ENCODE results near the gene REEP5. TPM values are rescaled to one million over a fixed set of nuclear protein-coding genes. Genes with fewer than 3 reads are reported as not detected.

REEP5 gene
- total and polyA plus RNA-seq, 2 of the 13 experiments (the other 11 are each of a cell fraction or from before 2014, with no cell fraction given): 49.4 to 239 TPM

- TF ChIP-seq, protein P1, sequence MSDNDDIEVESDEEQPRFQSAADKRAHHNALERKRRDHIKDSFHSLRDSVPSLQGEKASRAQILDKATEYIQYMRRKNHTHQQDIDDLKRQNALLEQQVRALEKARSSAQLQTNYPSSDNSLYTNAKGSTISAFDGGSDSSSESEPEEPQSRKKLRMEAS (IDR thresholded peaks at IDR 0.05): peak; percentile 99
- TF ChIP-seq ERF (CRISPR knock-in tag; IDR thresholded peaks at IDR 0.05) (peak; percentile 95), ZNF7 (CRISPR knock-in tag; IDR thresholded peaks at IDR 0.05) (peak; percentile 36; the same call in 1 of the 2 replicates), POLR2G (IDR thresholded peaks at IDR 0.05; ENCODE audit: low read depth, low read length) (peak; percentile 91), EP300 (IDR thresholded peaks at IDR 0.05; ENCODE audit: low read depth in 2 of 2, low read length in 2 of 2) (0 out of 4 replicates have a peak, but pooled peaks of 1 of the 2 experiments have one; percentile 13), EP300 (CRISPR knock-in tag; IDR thresholded peaks at IDR 0.05; ENCODE audit: borderline replicate concordance) (peak; percentile 79), ZNF580 (CRISPR knock-in tag; IDR thresholded peaks at IDR 0.05; ENCODE audit: borderline replicate concordance, low read depth) (peak; percentile 92), PHF21A (CRISPR knock-in tag; IDR thresholded peaks at IDR 0.05) (peak; percentile 49; the same call in 1 of the 2 replicates), BCL6 (CRISPR knock-in tag; IDR thresholded peaks at IDR 0.05) (peak; percentile 67), ZNF12 (CRISPR knock-in tag; IDR thresholded peaks at IDR 0.05) (0 out of 2 replicates have a peak, but pooled peaks have one; percentile 28), ZNF615 (CRISPR knock-in tag; IDR thresholded peaks at IDR 0.05; ENCODE audit: borderline replicate concordance) (peak; percentile 82; the same call in 1 of the 2 replicates), ISL2 (CRISPR knock-in tag; IDR thresholded peaks at IDR 0.05) (peak; percentile 53; the same call in 1 of the 2 replicates), EHMT2 (IDR thresholded peaks at IDR 0.05; ENCODE audit: borderline replicate concordance, low read depth, low read length) (peak; percentile 76; the same call in 1 of the 2 replicates), REL (CRISPR knock-in tag; conservative IDR thresholded peaks at IDR 0.05) (no peak), THAP8 (CRISPR knock-in tag; IDR thresholded peaks at IDR 0.05; ENCODE audit: borderline replicate concordance) (0 out of 2 replicates have a peak, but pooled peaks have one; percentile 18), HOXA3 (CRISPR knock-in tag; IDR thresholded peaks at IDR 0.05) (peak; percentile 78; the same call in 1 of the 2 replicates), ZNF572 (CRISPR knock-in tag; IDR thresholded peaks at IDR 0.05) (no peak), YEATS4 (CRISPR knock-in tag; IDR thresholded peaks at IDR 0.05; ENCODE audit: borderline replicate concordance) (peak; percentile 89), ZBTB8A (CRISPR knock-in tag; IDR thresholded peaks at IDR 0.05; ENCODE audit: borderline replicate concordance, low read depth) (0 out of 2 replicates have a peak, but pooled peaks have one; percentile 84), ZNF678 (CRISPR knock-in tag; IDR thresholded peaks at IDR 0.05) (no peak), ZNF3 (CRISPR knock-in tag; IDR thresholded peaks at IDR 0.05) (peak; percentile 92), SNAI1 (CRISPR knock-in tag; IDR thresholded peaks at IDR 0.05; ENCODE audit: borderline replicate concordance) (peak; percentile 31; the same call in 1 of the 2 replicates)
- TF ChIP-seq, protein P2, sequence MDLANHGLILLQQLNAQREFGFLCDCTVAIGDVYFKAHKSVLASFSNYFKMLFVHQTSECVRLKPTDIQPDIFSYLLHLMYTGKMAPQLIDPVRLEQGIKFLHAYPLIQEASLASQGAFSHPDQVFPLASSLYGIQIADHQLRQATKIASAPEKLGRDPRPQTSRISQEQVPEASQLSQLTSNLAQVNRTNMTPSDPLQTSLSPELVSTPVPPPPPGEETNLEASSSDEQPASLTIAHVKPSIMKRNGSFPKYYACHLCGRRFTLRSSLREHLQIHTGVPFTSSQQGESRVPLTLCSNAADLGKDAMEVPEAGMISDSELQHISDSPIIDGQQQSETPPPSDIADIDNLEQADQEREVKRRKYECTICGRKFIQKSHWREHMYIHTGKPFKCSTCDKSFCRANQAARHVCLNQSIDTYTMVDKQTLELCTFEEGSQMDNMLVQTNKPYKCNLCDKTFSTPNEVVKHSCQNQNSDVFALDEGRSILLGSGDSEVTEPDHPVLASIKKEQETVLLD (CRISPR knock-in tag; IDR thresholded peaks at IDR 0.05; ENCODE audit: low read depth): no peak
- TF ChIP-seq, protein P3, sequence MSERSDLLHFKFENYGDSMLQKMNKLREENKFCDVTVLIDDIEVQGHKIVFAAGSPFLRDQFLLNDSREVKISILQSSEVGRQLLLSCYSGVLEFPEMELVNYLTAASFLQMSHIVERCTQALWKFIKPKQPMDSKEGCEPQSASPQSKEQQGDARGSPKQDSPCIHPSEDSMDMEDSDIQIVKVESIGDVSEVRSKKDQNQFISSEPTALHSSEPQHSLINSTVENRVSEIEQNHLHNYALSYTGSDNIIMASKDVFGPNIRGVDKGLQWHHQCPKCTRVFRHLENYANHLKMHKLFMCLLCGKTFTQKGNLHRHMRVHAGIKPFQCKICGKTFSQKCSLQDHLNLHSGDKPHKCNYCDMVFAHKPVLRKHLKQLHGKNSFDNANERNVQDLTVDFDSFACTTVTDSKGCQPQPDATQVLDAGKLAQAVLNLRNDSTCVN (CRISPR knock-in tag; IDR thresholded peaks at IDR 0.05; ENCODE audit: borderline replicate concordance): peak; percentile 82
- TF ChIP-seq, protein P4, sequence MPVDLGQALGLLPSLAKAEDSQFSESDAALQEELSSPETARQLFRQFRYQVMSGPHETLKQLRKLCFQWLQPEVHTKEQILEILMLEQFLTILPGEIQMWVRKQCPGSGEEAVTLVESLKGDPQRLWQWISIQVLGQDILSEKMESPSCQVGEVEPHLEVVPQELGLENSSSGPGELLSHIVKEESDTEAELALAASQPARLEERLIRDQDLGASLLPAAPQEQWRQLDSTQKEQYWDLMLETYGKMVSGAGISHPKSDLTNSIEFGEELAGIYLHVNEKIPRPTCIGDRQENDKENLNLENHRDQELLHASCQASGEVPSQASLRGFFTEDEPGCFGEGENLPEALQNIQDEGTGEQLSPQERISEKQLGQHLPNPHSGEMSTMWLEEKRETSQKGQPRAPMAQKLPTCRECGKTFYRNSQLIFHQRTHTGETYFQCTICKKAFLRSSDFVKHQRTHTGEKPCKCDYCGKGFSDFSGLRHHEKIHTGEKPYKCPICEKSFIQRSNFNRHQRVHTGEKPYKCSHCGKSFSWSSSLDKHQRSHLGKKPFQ (CRISPR knock-in tag; IDR thresholded peaks at IDR 0.05; ENCODE audit: insufficient replicate concordance): peak; percentile 70
These were observed 60.9 kb downstream of the REEP5 start, which contains the start of gene SRP19 (continued) for GRCh38 chr5:112860929-112861637.
